Effector CD8-positive, alpha-beta T cell (primary cell): Measurements from ENCODE around the gene ERN2.

Experiments
- DNase-seq: peaks from one replicate; lab custom pipeline; 2025; lab: John Stamatoyannopoulos, UW

ERN2 gene

DNA sequence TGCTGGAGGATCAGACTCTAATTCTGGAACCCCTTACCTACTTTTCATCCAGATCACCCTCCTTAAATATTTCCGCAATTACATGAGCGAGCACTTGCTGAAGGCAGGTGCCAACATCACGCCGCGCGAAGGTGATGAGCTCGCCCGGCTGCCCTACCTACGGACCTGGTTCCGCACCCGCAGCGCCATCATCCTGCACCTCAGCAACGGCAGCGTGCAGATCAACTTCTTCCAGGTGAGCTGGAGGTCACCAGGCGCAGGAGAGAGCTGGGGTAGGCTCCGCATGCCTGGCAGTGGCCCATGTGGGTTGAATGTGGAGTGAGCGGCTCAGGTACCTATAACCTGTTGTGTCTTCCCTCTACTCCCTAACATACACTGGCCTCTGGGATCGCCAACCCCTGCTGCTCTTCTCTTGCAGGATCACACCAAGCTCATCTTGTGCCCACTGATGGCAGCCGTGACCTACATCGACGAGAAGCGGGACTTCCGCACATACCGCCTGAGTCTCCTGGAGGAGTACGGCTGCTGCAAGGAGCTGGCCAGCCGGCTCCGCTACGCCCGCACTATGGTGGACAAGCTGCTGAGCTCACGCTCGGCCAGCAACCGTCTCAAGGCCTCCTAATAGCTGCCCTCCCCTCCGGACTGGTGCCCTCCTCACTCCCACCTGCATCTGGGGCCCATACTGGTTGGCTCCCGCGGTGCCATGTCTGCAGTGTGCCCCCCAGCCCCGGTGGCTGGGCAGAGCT is 23.4 kb downstream of the ERN2 start:
- DNase-seq: no peak

DNA sequence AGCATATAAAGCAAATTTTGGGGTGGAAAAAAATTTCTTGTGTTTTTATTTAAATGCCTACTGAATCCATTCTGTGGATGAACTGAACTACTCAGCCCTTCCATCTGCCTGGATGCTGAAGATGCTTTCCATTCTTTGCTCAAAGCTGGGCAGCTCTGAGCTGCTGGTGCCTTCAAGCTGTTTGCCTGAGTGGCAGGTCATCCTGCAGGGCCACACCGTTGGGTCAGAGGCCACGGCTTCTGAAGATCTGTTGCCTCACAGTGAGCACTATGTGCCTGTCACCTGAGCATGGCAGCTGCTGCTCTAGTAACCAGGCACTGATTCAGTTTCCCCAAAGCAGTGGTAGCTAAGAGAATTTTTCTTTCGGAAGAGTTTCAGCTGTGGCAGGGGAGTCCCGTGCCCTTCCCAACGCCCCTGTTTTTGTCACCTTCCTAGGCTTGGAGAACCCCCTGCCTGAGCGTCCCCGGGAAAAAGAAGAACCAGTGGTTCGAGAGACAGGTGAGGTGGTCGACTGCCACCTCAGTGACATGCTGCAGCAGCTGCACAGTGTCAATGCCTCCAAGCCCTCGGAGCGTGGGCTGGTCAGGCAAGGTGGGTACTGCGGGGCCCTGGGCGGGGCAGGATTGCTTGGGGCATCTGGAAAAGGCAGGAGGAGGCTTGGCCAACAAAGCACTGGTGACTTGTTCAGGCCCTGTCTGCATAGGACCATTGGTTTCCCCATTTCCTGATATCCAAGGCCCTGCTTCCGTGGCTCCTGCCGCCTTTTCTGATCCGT is 25.8 kb downstream of the ERN2 start:
- no peak for DNase-seq

DNA sequence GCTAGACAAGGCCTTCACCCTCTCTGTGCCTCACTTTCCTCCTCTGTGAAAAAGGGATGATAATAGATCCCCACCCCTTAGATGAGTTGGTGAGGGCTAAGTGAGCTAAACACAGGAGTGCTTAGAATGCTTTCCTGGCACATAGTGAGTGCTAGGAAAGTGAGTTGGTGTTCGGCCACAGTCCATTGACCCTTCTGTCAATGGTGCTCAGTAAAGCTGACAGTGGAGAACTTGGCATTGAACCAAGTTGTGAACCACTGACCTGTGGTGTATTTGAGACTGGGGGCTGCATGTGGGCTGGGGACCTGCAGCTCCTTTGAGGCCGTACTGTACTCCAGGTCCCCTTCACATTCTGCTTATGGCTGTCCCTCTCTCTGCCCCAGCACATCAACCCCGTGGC is 29.5 kb downstream of the ERN2 start:
- no peak for DNase-seq

DNA sequence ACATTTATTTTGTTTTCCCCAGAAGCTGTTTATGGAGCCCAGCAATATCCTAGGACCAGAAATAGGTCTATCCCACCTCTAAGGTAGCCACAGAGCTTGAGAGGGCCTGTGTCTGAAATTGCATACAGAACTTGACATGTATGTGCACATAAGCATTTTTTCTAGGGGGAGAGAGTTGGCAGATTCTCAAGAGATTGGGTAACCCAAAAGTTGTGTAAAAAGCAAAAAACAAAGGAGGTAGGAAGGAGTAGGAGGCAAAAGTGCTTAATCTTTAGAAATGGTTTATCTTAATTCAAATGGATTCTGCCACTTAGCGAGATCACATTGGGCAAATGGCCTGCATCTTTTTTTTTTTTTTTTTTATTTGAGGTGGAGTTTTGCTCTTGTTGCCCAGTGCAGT is 30.8 kb downstream of the ERN2 start:
- no peak for DNase-seq

- DNase-seq: no peak
Observed at GRCh38 chr16:23679986-23680336, 33.1 kb downstream of the ERN2 start.

DNA sequence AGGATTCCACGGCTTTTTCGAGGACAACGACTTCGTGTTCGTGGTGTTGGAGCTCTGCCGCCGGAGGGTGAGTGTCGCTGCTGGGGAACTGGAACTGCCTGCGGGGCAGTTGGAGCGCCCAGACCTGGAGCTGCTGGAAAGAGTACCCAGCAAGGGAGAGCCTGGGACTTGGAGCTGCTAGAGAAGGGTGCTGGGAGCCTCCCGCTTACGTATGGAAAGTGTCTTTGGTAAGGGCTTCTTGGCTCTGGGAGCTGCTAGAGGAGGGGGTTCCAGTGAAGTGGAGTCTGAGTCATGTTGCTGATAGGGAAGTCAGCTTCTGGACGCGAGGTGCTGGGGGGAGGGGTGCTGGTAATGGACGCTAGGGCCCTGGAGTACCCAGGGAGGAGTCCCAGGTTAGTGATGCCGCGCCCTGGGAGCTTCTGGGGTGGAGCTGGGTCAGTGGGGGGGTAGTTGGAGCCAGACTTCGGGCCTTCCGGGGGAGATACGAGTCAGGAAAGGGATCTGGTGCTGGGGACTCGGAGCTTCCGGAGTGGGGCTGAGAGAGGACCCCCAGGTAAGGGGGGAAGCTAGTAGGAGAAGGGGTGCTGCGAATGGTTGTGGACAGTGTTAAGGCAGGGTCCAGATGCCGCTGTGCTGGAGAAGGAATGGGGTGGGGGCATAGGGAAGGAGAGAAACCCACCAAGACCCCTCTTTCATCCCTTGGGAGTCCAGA is 33.6 kb downstream of the ERN2 start:
- no peak for DNase-seq

DNA sequence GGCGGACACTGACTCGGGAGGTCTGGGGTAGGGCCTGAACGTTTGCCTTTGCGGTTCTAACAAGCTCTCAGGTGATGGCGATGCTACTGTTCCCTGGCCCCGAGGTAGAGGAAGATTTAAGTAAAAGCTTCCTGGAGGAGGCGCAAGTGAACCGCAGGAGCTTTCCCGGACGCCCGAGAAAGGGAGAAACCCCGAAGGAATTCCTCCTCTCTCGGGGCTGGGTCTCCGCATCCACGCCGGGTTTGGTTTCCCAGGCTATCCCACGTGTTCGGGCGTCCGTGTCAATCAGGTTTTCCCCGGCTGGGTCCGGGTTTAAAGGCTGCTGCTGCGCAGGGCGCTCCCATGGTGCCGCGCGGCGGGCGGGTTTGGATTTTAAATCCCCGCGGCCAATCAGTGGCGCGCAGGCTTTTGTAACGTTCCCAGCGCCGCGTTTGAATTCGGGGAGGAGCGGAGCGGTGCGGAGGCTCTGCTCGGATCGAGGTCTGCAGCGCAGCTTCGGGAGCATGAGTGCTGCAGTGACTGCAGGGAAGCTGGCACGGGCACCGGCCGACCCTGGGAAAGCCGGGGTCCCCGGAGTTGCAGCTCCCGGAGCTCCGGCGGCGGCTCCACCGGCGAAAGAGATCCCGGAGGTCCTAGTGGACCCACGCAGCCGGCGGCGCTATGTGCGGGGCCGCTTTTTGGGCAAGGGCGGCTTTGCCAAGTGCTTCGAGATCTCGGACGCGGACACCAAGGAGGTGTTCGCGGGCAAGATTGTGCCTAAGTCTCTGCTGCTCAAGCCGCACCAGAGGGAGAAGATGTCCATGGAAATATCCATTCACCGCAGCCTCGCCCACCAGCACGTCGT is 34.4 kb downstream of the ERN2 start, which contains the start of gene PLK1:
Gene PLK1, plus strand, starts transcription at position 460 of the 844 bp plus-strand sequence. Its CDS starts 44 bp downstream, at position 504.
- DNase-seq: peak; percentile 32

GRCh38 chr16:23676924-23677480 is 36.0 kb downstream of the ERN2 start:
- DNase-seq: no peak

GRCh38 chr16:23673971-23674614 is 38.9 kb downstream of the ERN2 start:
- DNase-seq: no peak

DNA sequence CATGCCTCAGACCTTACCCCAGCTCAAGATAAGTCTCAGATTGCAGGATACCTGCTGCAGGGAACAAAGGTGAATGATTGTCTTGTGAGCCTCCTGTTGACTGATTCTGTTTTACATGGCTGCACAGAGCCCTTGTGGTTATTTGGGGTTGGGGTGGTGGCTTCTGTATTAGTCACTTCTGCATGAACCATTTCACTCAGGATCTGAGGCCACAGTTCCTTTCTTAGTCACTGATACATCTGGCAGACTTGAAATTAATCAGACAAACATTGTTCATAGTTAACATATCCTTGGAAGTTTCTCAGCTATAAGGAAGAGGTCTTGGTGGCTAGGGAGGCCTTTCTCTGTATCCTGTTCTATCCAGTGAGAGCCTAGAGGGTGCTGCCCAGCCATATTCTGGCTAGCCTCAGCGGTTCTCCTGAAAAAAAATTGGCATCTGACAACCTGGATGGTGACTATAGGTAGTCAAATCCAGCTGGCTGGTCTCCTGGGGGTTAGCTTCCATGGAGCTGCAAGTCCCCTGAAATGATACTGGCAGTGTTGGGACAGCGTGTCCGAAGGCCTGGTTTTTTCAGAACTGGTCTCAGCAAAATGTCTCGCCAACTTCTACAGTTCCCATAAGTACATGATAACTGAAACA is 42.8 kb downstream of the ERN2 start:
- DNase-seq: no peak

DNA sequence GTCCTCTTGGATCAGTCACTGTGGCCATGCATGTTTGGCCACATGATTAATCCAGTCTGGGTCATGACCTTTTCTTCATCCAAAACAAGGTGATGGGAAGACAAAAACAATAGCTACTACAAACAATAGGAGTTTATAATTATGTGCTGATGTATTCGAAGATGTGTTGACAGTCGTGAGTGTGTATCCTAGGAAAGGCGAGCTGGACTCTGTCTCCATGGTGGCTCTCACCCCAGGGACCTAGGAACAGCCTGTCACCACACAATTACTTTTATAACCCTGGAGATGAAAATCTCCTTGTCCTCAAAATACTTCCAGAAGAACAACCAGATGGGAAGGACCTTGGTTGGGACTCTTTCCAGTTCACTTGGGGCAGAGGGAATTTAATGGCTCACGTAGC is 44.1 kb downstream of the ERN2 start:
- no peak for DNase-seq

GRCh38 chr16:23668225-23668624 is 44.8 kb downstream of the ERN2 start:
- no peak for DNase-seq

DNA sequence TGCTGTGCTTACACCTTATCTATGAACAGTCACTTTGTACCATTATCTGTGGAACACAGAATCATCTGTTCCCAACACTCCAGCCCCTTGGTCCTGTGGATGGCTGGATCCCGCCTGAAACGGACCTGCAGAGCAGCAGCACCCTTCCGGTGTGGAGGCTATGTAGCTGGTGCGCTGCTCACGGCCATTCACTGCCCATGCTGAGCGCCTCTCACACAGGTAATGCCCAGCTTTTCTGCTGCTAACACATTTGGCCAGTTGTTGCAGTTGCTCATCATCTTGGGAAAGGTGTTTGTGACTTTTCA is 45.7 kb downstream of the ERN2 start:
- no peak for DNase-seq

- no peak for DNase-seq
Observed at GRCh38 chr16:23666571-23667354, 46.3 kb downstream of the ERN2 start.

GRCh38 chr16:23663918-23664317 is 49.1 kb downstream of the ERN2 start:
- DNase-seq: no peak

- no peak for DNase-seq
Observed at GRCh38 chr16:23651943-23652468, 61.0 kb downstream of the ERN2 start.

DNA sequence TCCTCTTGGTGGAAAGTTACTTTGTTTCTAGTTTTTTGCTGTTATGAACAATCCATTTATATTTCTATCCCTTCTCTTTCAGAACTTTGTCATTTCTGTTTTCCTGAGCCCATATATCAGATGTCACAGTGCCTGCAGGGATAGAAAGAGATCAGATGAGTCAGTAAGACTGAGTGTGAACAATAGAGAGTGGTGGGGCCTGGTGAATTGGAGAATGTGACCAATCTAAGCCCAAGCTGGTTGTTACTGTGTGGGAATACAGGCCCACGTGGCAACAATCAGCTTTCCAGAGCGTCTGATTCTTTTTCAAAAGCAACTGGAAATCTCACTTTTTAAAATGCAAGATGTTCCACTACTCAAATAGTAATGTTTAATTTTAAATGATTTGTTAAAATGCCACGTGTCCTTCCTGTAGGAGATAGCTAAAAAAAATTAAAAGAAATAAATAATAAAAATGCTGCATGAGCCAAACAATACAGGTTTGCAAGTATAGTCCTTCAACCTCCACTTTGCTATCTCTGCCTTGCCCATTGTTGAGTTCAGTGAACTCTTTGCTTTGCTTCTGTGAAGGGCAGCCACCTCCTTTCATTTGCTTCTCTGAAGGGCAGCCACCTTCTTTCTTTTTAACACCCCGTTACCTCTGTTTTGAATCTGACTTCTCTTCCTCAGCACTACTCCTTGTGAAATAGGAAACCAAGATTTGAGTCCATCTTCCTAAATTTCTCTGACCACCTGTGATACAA is 62.2 kb downstream of the ERN2 start:
- DNase-seq: no peak

DNA sequence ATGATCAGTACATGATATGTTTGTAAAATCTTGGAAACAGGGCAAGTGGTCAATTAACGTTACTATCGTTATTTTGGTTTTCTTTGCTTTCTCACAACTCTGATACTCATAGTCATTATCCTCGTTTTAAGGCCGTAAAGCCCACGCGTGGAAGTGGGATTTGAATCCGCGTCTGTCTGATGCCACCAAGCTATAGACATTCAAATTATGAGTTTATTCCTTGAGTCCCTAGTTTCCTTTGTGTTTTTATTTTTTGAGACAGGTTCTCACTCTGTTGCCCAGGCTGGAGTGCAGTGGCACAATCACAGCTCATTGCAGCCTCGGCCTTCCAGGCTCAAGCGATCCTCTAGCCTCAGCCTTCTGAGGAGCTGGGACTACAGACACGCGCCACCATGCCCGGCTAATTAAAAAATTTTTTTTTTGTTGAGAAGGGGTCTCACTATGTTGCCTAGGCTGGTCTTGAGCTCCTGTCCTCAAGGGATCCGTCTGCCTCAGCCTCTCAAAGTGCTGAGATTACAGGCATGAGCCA is 70.7 kb downstream of the ERN2 start:
- DNase-seq: no peak
